ENCODE data around the gene OR6K2.

DNA sequence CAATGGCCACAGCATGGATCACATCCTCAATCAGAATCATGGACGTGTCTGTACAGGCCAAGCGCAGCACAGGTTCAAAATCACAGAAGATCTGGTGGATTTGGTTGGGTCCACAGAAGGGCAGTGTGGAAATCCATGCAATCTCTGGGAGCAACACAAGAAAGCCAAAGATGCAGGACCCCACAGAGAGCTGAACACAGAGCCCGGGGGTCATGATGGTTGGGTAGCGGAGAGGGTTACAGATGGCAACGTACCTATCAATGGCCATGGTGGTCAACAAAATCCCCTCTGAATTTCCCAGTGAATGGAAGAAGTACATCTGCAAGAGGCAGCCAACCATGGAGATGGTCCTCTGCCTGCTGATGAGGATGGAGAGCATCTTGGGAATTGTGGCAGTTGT, 24.0 kb upstream of the OR6K2 start:
- TF ChIP-seq, protein P1, sequence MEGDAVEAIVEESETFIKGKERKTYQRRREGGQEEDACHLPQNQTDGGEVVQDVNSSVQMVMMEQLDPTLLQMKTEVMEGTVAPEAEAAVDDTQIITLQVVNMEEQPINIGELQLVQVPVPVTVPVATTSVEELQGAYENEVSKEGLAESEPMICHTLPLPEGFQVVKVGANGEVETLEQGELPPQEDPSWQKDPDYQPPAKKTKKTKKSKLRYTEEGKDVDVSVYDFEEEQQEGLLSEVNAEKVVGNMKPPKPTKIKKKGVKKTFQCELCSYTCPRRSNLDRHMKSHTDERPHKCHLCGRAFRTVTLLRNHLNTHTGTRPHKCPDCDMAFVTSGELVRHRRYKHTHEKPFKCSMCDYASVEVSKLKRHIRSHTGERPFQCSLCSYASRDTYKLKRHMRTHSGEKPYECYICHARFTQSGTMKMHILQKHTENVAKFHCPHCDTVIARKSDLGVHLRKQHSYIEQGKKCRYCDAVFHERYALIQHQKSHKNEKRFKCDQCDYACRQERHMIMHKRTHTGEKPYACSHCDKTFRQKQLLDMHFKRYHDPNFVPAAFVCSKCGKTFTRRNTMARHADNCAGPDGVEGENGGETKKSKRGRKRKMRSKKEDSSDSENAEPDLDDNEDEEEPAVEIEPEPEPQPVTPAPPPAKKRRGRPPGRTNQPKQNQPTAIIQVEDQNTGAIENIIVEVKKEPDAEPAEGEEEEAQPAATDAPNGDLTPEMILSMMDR (IDR thresholded peaks at IDR 0.05; ENCODE audit: low read depth, low read length, missing input control): no peak
- TF ChIP-seq TAF1 (conservative IDR thresholded peaks at IDR 0.05): no peak
- no peak for TF ChIP-seq FOXA1 (IDR thresholded peaks at IDR 0.05)
- TF ChIP-seq YY1 (IDR thresholded peaks at IDR 0.05): no peak
- TF ChIP-seq, protein P2, sequence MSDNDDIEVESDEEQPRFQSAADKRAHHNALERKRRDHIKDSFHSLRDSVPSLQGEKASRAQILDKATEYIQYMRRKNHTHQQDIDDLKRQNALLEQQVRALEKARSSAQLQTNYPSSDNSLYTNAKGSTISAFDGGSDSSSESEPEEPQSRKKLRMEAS (IDR thresholded peaks at IDR 0.05): no peak
- TF ChIP-seq RAD21 (IDR thresholded peaks at IDR 0.05): no peak
- no peak for TF ChIP-seq JUND (IDR thresholded peaks at IDR 0.05)
- TF ChIP-seq FOXA2 (IDR thresholded peaks at IDR 0.05): no peak
- TF ChIP-seq GABPA (IDR thresholded peaks at IDR 0.05 in 1 of 2, conservative IDR thresholded peaks at IDR 0.05 in 1 of 2): no peak
- no peak for TF ChIP-seq SP1 (IDR thresholded peaks at IDR 0.05)
- TF ChIP-seq, protein P3, sequence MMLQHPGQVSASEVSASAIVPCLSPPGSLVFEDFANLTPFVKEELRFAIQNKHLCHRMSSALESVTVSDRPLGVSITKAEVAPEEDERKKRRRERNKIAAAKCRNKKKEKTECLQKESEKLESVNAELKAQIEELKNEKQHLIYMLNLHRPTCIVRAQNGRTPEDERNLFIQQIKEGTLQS (IDR thresholded peaks at IDR 0.05): no peak
- no peak for TF ChIP-seq RXRA (IDR thresholded peaks at IDR 0.05)
- TF ChIP-seq, protein P4, sequence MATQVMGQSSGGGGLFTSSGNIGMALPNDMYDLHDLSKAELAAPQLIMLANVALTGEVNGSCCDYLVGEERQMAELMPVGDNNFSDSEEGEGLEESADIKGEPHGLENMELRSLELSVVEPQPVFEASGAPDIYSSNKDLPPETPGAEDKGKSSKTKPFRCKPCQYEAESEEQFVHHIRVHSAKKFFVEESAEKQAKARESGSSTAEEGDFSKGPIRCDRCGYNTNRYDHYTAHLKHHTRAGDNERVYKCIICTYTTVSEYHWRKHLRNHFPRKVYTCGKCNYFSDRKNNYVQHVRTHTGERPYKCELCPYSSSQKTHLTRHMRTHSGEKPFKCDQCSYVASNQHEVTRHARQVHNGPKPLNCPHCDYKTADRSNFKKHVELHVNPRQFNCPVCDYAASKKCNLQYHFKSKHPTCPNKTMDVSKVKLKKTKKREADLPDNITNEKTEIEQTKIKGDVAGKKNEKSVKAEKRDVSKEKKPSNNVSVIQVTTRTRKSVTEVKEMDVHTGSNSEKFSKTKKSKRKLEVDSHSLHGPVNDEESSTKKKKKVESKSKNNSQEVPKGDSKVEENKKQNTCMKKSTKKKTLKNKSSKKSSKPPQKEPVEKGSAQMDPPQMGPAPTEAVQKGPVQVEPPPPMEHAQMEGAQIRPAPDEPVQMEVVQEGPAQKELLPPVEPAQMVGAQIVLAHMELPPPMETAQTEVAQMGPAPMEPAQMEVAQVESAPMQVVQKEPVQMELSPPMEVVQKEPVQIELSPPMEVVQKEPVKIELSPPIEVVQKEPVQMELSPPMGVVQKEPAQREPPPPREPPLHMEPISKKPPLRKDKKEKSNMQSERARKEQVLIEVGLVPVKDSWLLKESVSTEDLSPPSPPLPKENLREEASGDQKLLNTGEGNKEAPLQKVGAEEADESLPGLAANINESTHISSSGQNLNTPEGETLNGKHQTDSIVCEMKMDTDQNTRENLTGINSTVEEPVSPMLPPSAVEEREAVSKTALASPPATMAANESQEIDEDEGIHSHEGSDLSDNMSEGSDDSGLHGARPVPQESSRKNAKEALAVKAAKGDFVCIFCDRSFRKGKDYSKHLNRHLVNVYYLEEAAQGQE (IDR thresholded peaks at IDR 0.05): no peak
- TF ChIP-seq EGR1 (IDR thresholded peaks at IDR 0.05; ENCODE audit: low read depth in 2 of 2): no peak

Measured in liver (tissue), 3 donors.